ENCODE results near the gene MINAR1. TPM values are rescaled to one million over a fixed set of nuclear protein-coding genes. Genes with fewer than 3 reads are reported as not detected.

MINAR1 gene
- total RNA-seq, 2 donors from 2014 or later: 0.95 to 1.3 TPM

GRCh38 chr15:79436037-79436780 lies 4.1 kb downstream of the MINAR1 start:
- ATAC-seq (ENCODE audit: insufficient number of reproducible peaks, low FRiP score, low read depth) (no peak), DNase-seq (ENCODE audit: low spot score) (no peak)
- Histone ChIP-seq H3K9me3 (no peaks in the 10 kb centered on the region), H3K4me3 (no peak overlapping the region), H3K27ac (no peak overlapping the region), H3K4me1 (ENCODE audit: control insufficient read depth in 1 of 2, low read depth in 2 of 2) (peaks cover 0 to 6% of the 10 kb centered on the region in 2 donors), H3K27me3 (replicated peaks; ENCODE audit: insufficient read depth) (no peaks in the 10 kb centered on the region), H3K36me3 (no peaks in the 10 kb centered on the region)
- TF ChIP-seq CTCF (IDR thresholded peaks at IDR 0.05): no peak

- TF ChIP-seq CTCF (IDR thresholded peaks at IDR 0.05): no peak
- H3K4me1 ChIP-seq (ENCODE audit: control insufficient read depth in 1 of 2, low read depth in 2 of 2): no peaks in the 10 kb centered on the region
- ATAC-seq (ENCODE audit: insufficient number of reproducible peaks, low FRiP score, low read depth) (no peak), DNase-seq (ENCODE audit: low spot score) (no peak)
- H3K27me3 ChIP-seq (replicated peaks; ENCODE audit: insufficient read depth): no peaks in the 10 kb centered on the region
- no peaks in the 10 kb centered on the region for H3K9me3 ChIP-seq
- no peak overlapping the region for H3K27ac ChIP-seq
- H3K4me3 ChIP-seq: no peak overlapping the region
- no peaks in the 10 kb centered on the region for H3K36me3 ChIP-seq
These were observed 5.3 kb downstream of the MINAR1 start for GRCh38 chr15:79437275-79438000.

GRCh38 chr15:79439236-79439635 lies 7.1 kb downstream of the MINAR1 start:
- no peaks in the 10 kb centered on the region for H3K9me3 ChIP-seq
- H3K27me3 ChIP-seq (replicated peaks; ENCODE audit: insufficient read depth): no peaks in the 10 kb centered on the region
- H3K4me1 ChIP-seq (ENCODE audit: control insufficient read depth in 1 of 2, low read depth in 2 of 2): no peaks in the 10 kb centered on the region
- no peak overlapping the region for H3K4me3 ChIP-seq
- DNase-seq (ENCODE audit: low spot score) (no peak), ATAC-seq (ENCODE audit: insufficient number of reproducible peaks, low FRiP score, low read depth) (no peak)
- no peak overlapping the region for H3K27ac ChIP-seq
- H3K36me3 ChIP-seq: no peaks in the 10 kb centered on the region
- no peak for TF ChIP-seq CTCF (IDR thresholded peaks at IDR 0.05)

- TF ChIP-seq CTCF (IDR thresholded peaks at IDR 0.05): no peak
- Histone ChIP-seq H3K4me1 (ENCODE audit: control insufficient read depth in 1 of 2, low read depth in 2 of 2) (no peaks in the 10 kb centered on the region), H3K36me3 (no peaks in the 10 kb centered on the region), H3K27me3 (replicated peaks; ENCODE audit: insufficient read depth) (no peaks in the 10 kb centered on the region), H3K4me3 (no peak overlapping the region), H3K27ac (no peak overlapping the region), H3K9me3 (peaks cover under 1% of the 10 kb centered on the region)
- DNase-seq (ENCODE audit: low spot score): no peak
- no peak for ATAC-seq (ENCODE audit: insufficient number of reproducible peaks, low FRiP score, low read depth)
These were observed 8.3 kb downstream of the MINAR1 start for GRCh38 chr15:79440355-79440908.

- Histone ChIP-seq H3K36me3 (no peaks in the 10 kb centered on the region), H3K27ac (no peak overlapping the region), H3K27me3 (replicated peaks; ENCODE audit: insufficient read depth) (no peaks in the 10 kb centered on the region), H3K9me3 (peaks cover 10% of the 10 kb centered on the region), H3K4me3 (no peak overlapping the region), H3K4me1 (ENCODE audit: control insufficient read depth in 1 of 2, low read depth in 2 of 2) (no peaks in the 10 kb centered on the region)
- ATAC-seq (ENCODE audit: insufficient number of reproducible peaks, low FRiP score, low read depth) (no peak), DNase-seq (ENCODE audit: low spot score) (no peak)
- TF ChIP-seq CTCF (IDR thresholded peaks at IDR 0.05): no peak
These were observed 10.8 kb downstream of the MINAR1 start for GRCh38 chr15:79442911-79443310.

Measured in thoracic aorta (tissue), 2 donors.